NCI-H1105 (cell line): Measurements from ENCODE around the gene PTGFR.

Experiments
- DNase-seq: peaks from one replicate; lab custom pipeline; 2025; lab: John Stamatoyannopoulos, UW

The PTGFR gene

DNA sequence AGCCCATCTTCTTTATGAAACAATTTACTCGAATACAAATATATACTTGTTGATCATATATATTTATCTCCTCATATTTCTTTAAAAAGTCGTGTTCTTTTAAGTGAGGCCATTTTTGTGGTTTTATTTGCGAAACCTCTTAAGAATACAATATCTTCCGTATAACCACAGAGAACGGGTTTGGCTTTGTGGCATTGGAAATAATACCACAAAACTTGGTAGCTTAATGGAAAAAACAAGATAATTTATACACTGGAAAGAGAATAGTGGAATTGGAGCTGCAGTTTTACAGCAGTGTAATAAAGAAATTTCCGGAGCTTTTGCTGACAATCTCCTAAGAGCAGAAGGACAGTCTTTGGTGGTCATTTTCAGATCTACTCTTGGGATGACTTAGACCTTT is 29.4 kb downstream of the PTGFR start:
- no peak for DNase-seq

DNA sequence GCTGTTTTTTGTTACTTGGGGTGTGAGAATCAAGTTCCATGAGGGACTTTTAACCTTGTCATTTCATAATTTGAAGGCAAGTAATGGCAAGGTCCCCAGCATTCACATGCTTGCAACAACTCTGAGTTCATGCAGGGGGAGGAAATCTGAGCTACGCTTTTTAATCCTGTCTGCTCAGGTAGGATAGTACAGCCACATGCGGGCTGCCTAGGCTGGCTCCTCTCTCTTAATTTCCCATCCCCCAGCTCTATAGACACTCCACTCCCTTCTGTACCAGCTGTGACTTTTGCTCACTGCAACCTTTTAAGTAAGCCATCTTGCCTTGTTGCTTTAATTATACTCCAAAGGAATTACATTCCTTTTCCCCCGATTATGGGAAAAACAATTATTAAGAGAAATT is 30.1 kb downstream of the PTGFR start:
- no peak for DNase-seq

DNA sequence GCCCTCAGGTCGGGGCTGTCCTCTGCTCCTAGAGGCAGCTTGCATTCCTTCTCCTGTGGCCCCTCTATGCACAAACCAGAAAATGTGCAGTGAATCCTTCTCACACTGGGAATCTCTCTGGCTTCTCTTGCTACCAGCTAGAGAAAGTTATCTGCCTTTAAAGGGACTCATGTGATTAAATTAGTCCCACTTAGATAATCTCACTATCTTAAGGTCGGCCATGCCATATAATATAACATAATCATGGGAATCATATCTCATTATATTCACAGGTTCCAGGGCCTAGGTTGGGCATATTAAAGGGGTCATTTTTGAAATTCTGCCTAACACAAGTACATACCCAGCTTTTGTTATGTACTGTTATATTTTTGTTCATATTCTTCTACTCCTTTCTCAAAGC is 31.4 kb downstream of the PTGFR start:
- DNase-seq, result no peak

DNA sequence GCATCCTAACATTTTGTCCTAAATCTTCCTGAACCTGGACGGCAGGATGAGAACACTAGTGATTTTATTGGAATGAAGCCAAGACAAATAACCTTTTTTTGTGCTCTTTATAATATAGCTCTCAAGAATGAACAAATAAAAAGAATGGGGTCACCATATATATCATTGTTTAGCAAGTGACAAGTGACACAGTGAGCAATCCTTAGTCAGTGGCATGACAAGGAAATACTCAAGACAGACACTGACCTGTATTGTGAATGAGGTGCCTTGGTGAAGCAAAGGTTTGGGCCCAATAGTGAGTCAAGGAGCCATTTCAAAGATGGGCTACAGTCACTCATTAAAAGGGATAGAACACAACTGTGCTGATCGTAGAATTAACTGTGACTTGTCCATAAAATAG is 35.7 kb downstream of the PTGFR start:
- no peak for DNase-seq

DNA sequence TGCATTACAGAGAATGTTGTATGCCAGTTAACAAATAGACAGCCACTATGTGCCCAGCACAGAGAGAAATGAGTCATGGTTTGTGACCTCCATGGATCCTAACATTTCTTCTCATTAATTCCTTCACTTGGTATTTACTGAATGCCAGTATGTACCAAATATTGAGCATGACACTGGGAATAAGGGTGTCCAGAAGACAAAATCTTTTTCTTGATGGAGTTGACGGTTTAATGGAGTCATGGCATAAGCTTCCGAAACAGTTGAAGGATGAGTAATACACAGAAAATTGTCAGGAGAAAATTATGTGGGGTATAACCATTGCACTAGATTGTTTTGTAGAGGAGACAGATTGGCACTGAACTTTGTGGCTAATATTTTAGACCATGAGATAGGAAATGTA is 36.9 kb downstream of the PTGFR start:
- no peak for DNase-seq

DNA sequence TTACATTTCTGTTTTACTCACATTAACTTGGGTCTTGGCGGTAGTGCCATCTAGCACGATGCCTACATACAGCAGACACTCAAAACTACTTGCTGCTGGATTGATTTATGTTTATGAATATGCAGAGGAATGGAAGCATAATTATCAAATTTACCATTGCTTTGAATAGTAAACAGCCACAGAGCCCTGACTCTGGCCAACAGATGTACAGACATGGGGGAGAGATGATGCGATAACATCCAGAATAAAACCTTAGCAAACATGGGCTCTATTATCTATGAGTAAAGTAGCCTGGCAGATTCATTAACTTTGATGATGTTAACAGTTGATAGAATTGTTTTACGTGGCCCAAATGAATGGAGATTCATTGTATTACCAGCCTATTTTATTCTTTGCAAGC is 42.8 kb downstream of the PTGFR start:
- DNase-seq, result no peak

DNA sequence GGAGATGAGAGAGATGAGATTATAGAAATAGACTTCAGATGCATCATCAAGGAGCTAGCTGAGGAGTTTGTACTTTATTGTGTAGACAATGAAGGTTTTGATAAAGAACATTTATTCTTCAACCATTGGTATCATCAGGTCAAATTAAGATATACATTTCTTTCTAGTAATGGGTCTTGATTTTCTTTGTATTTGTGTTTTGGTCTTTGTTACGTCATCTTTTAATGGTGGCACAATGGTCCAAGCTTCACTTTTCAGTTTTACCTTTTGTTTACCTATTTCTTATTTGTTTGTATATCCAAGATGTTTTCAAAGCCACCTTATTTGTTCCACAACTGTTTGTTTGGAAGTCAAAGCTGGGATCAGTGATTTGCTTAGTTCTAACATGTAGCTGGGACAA is 44.5 kb downstream of the PTGFR start:
- no peak for DNase-seq

DNA sequence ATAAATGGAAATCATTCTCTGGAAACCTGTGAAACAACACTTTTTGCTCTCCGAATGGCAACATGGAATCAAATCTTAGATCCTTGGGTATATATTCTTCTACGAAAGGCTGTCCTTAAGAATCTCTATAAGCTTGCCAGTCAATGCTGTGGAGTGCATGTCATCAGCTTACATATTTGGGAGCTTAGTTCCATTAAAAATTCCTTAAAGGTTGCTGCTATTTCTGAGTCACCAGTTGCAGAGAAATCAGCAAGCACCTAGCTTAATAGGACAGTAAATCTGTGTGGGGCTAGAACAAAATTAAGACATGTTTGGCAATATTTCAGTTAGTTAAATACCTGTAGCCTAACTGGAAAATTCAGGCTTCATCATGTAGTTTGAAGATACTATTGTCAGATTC is 45.7 kb downstream of the PTGFR start:
- no peak for DNase-seq

DNA sequence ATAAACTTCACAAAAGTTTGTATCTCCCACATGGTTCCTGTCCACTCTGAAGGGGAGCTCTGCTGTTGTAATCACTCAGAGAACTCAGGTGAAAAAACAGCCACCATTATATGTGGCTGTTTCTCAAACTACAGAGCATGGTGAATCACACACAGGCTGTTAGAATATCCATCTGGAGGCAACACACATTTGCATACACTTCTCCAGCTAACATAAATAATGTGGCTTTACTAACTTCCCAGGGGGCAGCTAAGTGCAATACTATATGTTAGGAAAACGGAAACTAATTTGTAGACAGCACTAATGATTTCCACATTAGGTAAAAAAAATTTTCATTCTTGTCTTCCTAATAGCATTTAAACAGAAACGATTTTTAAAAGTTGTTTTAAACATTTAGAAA is 49.3 kb downstream of the PTGFR start:
- DNase-seq, result no peak

DNA sequence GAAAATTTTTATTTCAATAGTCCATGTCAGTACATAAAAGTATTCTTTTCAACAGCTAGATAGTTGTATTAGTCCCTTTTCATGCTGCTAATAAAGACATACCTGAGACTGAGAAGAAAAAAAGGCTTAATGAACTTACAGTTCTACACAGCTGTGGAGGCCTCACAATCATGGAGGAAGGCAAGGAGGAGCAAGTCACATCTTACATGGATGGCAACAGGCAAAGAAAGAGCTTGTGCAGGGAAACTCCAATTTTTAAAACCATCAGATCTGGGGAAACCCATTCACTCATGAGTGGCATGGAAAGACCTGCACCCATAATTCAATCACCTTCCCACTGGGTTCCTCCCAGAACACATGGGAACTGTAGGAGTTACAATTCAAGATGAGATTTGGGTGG is 50.7 kb downstream of the PTGFR start:
- DNase-seq, result no peak

DNA sequence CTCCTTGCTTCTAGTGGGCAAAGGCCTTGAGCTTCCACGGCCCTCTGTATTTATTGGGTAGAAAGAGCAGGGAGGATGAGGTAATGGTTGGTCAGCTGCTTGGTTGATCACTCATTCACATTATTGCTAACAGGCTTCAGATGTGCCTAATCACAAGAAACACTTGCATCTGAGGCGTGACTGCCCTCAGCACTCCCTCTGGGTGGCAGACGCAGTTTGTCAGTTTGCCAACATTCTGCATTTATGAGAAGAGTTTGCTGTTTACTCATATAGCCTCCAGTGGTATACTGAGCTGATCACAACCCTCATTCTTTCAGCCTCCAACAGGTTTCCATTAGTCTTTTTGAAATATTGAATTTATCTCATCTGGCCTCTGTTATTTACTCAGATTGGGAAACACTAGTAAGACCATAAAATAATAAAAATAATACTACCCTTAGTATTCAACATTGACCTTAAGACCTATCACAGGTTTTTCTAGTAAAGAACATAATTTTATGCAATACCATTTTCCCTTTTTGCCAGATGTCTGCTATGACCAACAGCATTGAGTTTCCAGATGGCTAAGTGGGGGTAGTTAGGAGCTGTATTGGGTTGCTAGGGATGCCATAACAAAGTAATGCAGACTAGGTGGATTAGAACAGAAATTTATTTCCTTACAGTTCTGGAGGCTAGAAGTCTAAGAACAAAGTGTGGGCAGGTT is 53.3 kb downstream of the PTGFR start:
- no peak for DNase-seq

DNA sequence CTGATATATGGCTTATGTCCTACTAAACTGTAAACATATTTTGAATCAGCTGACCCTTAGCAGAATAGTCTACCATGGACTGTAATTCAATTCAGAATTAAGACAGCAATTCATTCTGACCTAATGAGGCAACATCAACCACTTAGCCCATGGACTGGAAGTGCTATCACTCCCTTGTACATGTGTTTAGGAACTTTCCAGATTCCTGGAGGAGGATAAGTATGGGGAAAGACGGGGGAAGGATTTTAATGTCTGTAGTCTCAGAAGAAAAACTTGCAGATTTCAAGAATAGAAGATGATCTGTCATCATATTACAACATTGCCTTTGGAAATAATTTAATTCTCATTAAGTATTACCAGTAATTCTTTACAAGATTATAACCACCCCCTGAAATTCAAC is 56.3 kb downstream of the PTGFR start:
- no peak for DNase-seq

DNA sequence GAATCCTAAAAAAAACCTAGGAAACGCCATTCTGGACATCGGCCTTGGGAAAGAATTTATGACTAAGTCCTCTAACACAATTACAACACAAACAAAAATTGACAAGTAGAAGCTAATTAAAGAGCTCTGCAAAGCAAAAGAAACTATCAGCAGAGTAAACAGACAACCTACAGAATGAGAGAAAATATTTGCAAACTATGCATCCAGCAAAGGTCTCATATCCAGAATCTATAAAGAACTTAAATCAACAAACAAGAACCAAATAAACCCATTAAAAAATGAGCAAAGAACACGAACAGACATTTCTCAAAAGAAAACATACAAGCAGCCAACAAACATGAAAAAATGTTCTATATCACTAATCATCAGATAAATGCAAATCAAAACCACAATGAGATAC is 58.6 kb downstream of the PTGFR start:
- DNase-seq, result no peak

DNA sequence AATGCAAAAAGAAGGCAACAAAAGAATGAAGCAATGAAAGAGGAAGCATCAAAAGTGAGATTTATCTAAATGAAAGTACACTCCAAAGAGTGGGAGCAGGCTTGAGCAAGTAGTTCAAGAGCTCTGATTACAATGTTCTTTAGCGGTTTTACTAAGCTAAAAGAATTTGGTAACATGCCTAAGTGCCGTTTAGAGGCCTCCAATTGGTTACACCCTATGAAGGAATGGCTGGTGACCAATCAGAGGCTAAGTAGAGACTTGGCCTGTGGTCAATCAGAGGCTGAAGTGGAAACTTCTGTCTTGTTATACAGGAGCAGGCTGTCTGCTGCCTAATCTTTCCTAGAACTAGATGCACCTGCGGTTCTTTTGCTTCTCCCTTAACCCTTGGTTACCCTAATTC is 59.1 kb downstream of the PTGFR start:
- no peak for DNase-seq

DNA sequence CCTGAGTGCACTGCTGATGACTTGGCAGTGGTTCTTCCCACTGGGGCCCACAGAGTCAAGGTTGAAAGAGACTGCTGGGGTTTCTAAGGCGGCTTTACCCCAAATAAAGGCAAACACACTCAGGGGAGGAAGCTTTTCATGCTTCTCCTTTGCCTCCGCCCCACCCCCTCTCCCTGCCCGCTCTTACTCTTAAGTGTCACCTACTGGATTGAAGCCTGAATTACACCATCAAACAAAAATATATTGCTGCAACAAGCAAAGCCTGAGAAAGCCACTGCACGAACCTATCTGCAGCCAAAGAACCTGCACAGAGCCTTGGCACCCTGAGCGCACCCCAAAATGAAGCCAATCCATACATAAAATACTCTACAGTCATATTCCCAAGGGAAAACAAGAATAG is 63.1 kb downstream of the PTGFR start:
- no peak for DNase-seq

DNA sequence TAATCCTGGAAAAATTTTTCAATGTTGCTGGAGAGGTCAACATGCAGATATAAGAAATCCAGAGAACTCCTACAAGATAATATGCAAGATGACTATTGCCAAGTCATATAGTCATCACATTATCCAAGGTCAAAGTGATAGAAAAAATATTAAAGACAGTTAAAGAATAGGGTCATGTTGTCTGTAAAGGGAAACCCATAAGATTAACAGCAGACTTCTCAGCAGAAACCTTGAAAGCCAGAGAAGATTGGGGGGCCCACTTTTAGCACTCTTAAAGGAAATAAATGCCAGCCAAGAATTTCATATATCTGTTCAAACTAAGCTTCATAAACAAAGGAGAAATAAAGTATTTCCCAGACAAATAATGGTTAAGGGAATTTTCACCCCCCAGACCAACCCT is 64.1 kb downstream of the PTGFR start:
- no peak for DNase-seq

DNA sequence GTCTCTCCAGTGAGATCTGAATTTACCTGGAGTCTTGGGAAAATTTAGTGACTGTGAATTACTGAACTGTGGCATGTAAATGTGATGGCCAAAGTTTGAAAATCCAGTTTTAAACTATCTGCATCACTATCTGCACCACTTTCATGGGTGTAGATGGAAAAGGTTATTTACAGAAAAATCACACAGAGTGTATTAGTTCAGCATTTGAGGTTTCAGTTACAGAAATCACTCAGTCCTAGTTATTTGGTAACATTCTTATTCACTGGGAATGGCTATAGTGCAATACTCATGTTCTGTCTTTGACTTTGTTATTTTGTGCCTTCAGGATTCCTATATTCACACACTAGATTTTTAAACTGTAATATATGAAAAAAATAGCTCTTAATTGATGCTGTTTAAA is 68.9 kb downstream of the PTGFR start:
- DNase-seq, result no peak

DNA sequence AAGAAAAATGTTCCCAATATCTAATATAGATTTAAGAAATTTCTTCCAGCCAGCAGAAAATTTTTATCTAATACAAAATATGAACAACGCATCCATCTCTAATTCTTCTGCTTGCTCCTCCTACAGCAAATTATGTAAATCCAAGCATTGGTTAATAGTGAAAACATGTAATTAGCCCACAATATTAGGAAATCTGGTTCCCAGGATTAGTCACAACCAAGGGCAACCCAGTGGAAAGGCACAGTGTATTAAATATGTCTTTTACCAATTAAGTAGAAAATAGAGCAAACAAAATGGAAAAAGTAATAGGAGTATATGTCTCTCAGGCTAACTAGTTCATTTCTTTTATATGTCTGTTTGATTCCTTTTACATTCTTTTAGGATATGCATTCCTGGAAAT is 70.0 kb downstream of the PTGFR start:
- no peak for DNase-seq

DNA sequence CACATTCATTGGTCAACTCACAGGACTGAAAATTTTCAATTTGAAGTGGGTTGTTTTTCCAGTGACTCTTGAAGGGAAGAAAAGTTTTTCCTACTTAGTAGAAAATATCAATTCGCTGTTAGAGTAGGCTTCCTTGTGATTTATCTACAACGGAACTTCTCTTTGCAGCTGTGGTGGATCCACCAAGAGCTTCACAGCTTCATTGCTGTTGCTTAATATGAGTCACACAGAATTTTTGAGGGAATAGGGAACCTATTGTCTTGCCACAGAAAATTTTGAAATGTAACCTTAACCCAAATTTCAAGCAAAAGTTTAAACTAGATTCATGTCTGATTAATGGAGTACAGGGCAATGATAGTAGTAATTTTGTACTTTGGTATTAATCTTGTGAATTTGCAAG is 71.1 kb downstream of the PTGFR start:
- no peak for DNase-seq

DNA sequence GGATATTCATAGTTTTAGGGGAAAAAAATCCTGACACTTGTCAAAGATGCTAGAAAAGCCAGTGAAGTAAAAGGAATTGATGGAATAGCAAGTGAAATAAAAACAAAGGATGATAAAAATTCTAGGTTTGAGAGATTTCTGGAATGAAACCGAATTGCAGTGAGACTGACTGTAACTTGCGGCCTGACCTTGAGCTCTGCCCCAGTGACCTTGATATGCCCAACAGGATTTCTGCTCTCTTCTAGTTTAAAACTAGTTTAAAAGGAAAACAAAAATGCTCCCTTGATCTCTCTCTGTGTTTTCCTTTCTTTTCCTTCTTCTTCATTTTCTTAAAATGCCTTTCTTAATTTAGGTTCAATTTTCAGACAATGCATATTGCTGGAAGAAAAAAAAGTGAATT is 74.6 kb downstream of the PTGFR start:
- no peak for DNase-seq

DNA sequence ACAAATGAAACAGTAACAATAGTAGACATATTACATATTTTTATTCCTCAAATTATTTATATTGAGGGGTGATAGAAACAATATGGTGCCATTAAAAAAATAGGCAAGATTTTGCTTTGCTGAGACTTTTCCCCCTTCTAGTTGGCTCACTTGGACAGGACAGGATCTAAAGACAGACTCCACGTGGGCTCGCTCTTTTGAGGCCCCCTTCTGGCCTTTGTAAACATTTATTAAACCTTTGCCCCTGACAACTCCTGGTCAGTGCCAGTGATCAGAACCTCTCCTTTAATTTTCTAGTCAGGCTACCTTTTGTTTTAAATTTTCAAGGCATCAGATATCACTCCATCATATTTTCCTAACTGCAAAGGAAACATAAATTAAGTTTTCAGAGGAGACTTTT is 79.8 kb downstream of the PTGFR start:
- DNase-seq, result no peak

DNA sequence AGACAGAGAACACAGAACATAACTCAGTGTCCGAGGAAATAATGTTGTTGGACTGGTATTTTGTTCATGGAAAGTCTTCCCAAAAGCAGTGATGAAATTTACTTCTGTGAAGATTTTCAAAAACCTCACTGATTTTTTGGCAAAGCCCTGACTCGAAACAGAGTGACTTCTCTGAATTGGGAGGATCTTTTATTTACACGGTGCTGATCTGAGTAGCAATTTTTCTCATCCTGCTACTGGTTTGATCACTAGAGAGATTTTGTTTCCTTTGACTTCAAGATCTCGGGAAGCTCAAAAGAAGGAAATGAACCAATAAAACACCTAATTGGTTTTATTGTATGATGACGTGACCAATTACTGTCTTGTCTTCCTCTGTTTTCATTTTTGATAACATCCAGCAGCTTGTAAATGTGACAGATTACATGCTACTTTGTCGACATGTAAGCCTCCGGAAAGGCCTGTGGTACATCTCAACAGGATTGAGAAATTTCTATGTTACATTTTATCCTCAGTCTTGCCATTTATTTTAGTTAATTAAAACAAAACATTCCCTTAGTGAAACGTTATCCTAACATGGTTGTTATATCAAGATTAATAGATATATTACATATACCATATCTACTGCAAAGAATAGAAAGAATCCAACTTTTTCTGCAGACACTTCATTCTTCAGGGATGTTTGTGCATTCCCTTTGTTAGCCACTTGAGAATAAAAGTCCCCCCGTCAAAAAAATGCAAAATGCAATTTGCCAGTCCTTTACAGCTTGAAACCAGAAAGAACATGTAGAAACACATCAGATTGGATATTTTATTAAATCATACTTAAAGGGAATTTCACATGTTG is 86.7 kb downstream of the PTGFR start:
- DNase-seq, result no peak

DNA sequence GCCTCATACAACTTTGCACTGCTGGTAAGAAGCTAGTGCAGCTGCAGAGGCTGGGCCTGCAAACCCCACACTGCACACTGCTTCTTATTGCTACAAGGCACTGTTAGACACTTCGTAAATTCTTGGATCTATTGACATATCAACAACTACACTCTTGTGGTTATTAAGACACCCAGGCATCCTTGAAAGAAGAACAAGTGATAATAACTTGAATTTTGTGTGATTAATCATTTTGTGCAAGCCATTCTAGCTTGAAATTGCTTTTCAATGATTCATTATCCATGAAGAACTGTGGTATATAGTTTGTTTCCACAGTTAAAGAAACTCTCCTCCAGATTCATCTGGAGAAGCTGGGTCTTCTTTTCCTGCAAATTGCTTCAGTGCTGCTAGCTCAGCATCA is 95.8 kb downstream of the PTGFR start:
- DNase-seq, result no peak

DNA sequence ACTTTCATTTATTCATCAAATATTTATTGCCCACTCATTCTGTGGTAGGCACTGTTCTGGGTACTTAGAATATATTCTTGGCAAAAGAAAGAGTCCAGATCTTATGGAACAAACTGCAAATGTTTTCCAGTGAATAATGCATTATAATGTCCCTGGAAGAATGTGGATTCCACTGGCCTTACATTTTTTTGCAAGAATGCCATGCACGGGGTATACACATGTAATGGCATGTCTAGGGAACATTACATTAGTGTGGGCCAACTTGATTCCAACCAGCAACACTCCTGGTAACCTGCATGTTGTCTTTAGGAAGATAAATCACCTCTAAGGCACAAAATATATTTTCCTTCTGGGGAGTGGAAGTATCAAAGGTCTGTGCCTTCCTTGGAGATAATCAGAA is 96.4 kb downstream of the PTGFR start:
- no peak for DNase-seq
